Measurements from ENCODE around the gene IGSF22.
A peak's percentile ranks its signal among the peaks of the same experiment; 100 is the strongest.
"Not testable (repeated sequence)": the region's sequence is repeated elsewhere in the genome, so short reads cannot be mapped to it uniquely, and the experiment has no call there.

The IGSF22 gene

DNA sequence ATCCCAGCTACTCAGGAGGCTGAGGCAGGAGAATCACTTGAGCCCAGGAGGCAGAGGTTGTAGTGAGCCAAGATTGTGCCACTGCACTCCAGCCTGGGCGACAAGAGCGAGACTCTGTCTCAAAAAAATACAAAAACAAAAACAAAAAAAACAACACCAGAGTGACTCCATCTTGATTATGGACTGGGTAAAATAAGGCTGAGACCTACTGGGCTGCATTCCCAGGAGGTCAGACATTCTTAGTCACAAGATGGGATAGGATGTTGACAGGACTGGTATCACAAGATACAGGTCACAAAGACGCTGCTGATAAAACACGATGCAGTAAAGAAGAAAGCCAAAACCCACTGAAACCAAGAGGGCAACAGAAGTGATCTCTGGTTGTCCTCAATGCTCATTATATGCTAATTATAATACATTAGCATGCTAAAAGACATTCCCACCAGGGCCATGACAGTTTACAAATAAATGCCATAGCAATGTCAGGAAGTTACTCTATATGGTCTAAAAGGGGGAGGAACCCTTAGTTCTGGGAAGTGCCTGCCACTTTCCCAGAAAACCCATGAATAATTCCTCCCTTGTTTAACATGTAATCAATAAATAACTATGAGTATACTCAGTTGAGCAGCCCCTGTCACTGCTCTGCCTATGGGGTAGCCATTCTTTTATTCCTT is 34.4 kb downstream of the IGSF22 start:
- DNase-seq (ENCODE audit: low read depth) = not testable (repeated sequence)

DNA sequence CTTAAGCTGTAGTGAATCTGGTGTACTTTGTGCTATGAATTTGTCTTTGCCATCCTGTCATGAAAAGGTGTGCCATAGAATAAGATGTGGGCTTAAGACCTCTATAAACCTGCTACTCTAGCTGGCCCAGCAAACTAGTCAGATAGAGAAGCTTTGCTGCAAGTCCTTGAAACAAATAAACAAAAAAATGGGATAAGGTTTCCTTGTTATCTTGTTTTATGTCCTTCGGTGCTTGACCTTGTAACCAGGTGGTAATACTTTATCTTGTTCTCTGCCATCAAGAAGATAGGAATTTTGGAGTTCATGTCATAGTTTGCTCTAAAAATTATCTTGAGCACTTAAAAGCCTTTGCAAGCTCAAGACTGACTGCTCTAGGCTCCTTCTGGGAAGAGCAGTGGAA is 41.7 kb downstream of the IGSF22 start:
- DNase-seq (ENCODE audit: low read depth) = no peak

DNA sequence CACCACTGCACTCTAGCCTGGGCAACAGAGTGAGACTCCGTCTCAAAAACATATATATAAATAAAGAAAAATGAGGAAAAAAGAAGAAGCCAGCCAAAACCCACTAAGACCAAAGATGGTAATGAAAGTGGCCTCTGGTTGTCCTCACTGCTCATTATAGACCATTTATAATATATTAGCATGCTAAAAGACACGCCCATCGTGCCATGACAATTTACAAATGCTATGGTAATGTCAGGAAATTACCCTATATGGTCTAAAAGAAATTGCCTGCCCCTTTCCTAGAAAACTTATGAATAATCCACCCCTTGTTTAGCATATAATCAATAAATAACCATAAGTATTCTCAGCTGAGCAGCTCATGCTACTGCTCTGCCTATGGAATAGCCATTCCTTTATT is 43.5 kb downstream of the IGSF22 start:
- no peak for DNase-seq (ENCODE audit: low read depth)

DNA sequence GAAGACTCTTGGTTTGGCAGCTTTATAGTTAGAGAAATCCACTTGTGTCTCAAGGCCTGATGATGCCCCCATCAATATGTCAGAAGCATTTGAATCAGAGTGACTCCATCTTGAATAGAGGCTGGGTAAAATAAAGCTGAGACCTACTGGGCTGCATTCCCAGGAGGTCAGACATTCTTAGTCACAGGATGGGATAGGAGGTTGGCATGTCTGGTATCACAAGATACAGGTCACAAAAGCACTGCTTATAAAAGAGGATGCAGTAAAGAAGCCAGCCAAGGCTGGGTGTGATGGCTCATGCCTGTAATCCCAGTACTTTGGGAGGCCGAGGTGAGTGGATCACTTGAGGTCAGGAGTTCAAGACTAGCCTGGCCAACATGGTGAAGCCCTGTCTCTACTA is 44.0 kb downstream of the IGSF22 start:
- DNase-seq (ENCODE audit: low read depth) = not testable (repeated sequence)

DNA sequence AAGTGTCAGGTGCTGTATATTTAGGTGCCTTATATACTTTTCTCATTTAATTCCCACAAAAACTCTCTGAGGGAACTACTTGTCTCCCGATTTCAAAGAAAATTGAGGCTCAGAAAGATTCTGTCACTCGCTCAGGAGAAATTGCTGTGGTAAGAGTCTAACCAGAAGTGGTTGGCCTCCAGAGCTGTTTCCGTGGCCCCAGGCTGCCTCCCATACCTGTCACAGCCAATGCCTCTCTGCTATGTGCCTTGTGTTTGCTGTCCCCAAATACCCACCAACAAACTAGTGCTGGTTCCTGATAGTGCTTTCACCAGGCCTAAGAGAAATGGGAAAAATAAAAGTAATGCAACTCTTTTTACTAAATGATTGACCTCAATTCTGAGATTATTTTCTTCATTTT is 48.4 kb downstream of the IGSF22 start:
- no peak for DNase-seq (ENCODE audit: low read depth)

DNA sequence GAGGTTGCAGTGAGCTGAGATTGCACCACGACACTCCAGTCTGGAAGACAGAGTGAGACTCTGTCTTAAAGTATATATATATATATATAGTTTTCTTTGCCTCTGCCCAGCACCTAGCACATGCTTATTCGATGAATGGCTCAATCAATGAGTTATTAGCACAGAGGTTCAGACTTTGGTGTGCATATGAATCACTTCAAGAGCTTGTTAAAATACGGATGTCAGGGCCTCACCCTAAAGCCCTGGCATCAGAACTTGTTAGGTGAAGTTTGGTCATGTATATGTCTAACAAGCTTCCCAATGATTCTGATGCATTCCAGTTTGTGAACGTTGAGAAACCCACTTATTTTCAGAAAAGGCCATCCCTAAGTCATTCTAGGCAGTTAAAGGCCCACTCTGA is 49.2 kb downstream of the IGSF22 start:
- no peak for DNase-seq (ENCODE audit: low read depth)

DNA sequence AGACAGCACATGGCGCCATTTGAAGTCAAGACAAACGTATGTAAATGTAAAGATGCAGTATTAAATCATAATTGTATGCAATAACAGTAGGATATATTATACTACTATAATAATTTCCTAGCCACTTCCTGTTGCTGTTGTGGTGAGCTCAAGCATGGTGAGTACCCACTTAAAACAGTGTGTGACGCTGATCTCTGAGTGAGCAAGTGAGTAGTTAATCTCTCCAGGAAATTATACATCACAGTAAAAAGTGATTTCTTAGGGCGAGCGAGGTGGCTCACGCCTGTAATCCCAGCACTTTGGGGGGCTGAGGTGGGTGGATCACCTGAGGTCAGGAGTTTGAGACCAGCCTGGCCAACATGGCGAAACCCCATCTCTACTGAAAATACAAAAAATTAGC is 53.8 kb downstream of the IGSF22 start:
- DNase-seq (ENCODE audit: low read depth) = not testable (repeated sequence)

DNA sequence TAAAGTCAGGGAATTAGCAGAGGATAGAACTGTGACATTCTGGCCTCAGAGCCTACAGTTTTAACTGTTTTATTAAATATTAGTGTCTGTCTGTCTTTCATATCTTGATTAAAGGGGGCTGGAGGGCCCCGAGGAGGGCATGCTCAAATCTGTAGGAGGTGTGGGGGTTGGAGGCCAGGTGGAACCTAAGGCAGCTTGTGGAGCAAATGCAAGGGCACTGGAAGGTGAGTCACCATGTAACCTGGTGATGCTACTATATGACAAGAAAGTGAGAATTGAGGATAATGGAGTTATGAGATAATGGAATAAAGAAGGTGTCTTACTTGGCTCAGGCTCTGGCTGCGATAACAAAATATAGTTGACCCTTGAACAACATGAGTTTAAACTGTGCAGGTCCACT is 54.7 kb downstream of the IGSF22 start:
- no peak for DNase-seq (ENCODE audit: low read depth)

DNA sequence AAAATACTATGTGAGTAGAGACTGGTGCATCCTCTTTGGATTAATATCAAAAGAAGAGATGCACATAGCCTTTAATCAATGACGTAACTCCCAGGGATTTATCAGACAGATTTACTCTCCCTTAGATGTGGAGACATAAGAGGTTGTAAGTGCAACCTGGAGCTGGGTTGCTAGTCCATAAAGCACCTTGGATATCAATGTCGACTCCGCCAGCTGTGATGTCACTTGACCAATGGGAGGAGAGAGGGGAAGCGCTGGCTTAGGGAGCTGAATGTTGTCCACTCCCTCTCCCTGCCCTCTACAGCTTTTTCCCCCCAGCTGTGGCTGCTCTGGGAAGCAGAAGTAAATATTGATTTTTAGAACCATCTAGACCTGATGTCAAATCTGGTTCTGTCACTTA is 56.3 kb downstream of the IGSF22 start:
- no peak for DNase-seq (ENCODE audit: low read depth)

DNA sequence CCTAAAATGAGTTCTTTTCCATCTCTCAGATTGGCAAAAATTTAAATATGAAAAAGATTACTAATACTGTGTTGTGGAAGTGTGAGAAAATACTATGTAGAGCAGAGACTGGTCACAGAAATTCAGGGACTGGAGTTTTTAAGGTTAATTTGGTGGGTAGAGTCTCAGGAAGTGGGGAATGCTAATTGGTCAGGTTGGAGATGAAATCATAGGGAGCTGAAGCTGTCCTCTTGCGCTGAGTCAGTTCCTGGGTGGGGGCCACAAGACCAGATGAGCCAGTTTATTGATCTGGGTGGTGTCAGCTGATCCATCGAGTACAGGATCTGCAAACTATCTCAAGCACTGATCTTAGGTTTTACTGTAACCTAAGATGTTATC is 56.8 kb downstream of the IGSF22 start:
- DNase-seq (ENCODE audit: low read depth) = peak; percentile 31

DNA sequence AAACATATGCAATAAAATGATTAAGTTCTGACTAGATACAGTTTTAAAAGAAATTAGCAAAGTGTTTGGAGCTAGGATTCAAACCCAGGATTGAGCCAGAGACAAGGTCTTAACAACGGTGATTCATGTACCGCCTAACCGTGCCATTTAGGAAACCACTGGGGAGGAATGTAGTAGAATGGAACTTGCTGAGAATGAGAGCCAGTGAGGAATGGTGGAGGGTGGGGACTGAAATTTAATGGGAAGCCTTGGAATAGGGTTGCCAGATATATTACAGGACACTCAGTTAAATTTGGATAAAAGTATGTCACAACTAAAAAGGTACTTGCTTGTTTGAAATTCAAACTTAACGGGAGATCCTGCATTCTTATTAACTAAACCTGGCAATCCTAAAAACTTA is 57.9 kb downstream of the IGSF22 start:
- no peak for DNase-seq (ENCODE audit: low read depth)

DNA sequence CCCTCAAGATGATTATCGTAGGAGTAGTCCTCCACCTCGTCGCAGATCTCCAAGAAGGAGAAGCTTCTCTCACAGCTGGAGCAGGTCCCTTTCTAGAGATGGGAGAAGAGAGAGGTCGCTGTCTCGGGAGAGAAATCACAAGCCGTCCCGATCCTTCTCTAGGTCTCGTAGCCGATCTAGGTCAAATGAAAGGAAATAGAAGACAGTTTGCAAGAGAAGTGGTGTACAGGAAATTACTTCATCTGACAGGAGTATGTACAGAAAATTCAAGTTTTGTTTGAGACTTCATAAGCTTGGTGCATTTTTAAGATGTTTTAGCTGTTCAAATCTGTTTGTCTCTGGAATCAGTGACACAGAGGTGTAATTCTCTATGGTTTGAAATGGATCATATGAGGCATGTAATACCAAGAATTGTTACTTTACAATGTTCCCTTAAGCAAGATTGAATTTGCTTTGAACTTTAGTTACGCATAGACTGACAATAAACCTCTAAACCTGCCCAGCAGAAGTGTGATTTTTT is 60.6 kb downstream of the IGSF22 start:
- not testable (repeated sequence) for DNase-seq (ENCODE audit: low read depth)

DNA sequence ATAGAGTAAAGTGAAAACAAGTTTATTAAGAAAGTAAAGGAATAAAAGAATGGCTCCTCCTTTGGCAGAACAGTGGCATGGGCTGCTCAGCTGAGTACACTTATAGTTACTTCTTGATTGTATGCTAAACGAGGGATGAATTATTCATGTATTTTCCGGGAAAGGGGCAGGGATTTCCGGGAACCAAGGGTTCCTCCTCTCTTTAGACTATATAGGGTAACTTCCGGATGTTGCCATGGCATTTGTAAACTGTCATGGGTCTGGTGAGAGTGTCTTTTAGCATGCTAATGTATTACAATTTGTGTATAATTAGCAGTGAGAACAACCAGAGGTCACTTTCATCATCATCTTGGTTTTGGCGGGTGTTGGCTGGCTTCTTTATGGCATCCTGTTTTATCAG is 68.3 kb downstream of the IGSF22 start:
- no peak for DNase-seq (ENCODE audit: low read depth)

Measured in HS-5 (cell line).